ENCODE data around the gene SH2D7. TPM values are rescaled to one million over a fixed set of nuclear protein-coding genes. Genes with fewer than 3 reads are reported as not detected.

Gene SH2D7
- total RNA-seq, 2 donors from 2014 or later = not detected

DNA sequence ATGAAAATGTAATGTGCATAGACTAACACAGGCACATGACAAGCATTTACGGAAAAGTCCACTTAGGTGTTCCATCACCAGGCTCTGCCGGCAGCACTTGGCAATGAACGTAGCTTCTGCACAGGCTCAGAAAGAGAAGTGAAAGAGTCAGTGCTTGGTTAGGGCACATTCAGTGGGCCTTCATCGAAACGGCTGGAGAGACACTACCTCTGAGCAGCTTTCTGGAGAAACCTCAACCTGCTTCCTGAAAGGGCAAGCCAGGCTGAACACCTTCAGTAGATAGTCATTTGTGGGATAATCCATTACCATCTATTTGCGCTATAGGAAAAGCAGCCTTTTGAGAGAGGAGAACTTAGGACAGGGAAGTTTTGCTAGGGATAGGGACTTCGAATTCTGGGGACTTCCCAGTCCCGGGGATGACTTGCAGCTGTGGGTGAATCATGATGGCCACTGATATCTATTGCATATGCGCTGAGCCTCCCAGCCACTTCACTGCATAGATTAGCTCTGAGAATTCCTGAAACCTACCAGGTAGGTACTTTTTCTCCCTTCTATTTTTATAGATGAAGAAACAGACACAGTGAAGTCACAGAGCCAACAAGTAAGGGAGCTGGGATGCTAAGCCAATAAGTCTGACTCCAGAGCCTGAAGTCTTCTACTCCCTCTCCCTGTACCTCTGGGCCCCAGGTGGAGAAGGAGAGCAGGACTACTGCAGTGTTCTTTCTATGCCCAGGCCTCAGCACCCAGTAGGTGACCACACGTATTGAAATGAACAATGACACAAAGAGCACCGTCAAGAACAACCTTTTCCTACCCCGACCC is 4.2 kb upstream of the SH2D7 start:
- H3K4me3 Mint-ChIP-seq = no peak overlapping the region
- no peak overlapping the region for H3K27ac Mint-ChIP-seq

DNA sequence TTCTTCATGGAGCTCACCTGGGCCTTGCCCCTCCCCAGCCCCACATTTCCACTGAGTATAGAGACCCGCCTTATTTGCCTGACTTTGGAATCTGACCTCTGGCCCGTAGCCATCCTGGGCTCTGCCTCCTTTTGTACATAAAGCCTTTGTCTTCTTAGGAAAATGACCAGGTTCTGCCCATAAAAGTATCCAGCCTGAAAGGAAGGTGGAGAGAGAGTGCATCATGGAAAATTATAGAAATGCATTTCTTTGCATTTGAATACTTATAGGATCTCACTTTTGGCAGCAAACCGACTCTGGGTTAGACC is 3.6 kb upstream of the SH2D7 start:
- H3K9me3 Mint-ChIP-seq = no peaks in the 10 kb centered on the region
- DNase-seq = no peak
- no peak overlapping the region for H3K27ac Mint-ChIP-seq
- ATAC-seq (replicated peaks in 1 of 2) = no peak
- no peaks in the 10 kb centered on the region for H3K27me3 Mint-ChIP-seq (ENCODE audit: low read depth)
- H3K4me1 Mint-ChIP-seq (ENCODE audit: low read depth) = peaks cover 13% of the 10 kb centered on the region
- H3K36me3 Mint-ChIP-seq (ENCODE audit: insufficient read depth in 2 of 2) = no peaks in the 10 kb centered on the region
- no peak overlapping the region for H3K4me3 Mint-ChIP-seq

More for the DNA sequence above, 4.2 kb upstream of the SH2D7 start:
- Mint-ChIP-seq H3K9me3 (no peaks in the 10 kb centered on the region), H3K36me3 (ENCODE audit: insufficient read depth in 2 of 2) (no peaks in the 10 kb centered on the region), H3K27me3 (ENCODE audit: low read depth) (no peaks in the 10 kb centered on the region), H3K4me1 (ENCODE audit: low read depth) (peaks cover 14% of the 10 kb centered on the region)
- no peak for ATAC-seq (replicated peaks in 1 of 2)
- no peak for DNase-seq

DNA sequence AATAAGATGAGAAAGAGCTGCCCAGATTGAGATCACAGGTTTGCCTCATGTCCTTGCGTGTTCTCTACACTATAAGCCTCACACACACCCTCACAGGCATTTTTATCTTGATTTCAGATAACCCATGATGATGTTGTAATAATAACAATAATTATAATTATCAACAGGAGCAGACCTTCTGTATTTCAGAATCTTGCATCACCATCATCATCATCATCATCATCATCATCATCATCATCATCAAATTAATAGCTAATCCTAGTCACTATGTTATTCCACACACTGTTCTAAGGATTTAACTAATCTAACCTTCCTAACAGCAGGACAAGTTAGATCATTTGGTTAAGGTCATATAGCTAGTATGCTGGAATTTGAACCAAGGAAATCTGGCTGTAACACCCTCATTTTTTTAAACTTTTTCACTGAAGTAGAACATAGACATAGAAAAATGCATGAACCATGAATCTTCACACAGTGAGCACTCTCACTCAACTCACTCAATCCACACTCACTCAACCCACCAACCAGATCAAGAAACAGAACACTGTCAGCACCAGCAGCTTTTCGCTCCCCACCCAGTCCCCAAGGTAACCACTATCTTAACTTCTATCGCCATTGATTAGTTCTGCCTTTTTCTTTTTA is 1.8 kb upstream of the SH2D7 start:
- H3K9me3 Mint-ChIP-seq = no peaks in the 10 kb centered on the region
- H3K36me3 Mint-ChIP-seq (ENCODE audit: insufficient read depth in 2 of 2) = no peaks in the 10 kb centered on the region
- ATAC-seq (replicated peaks in 1 of 2) (no peak), DNase-seq (no peak)
- no peaks in the 10 kb centered on the region for H3K27me3 Mint-ChIP-seq (ENCODE audit: low read depth)
- H3K27ac Mint-ChIP-seq = no peak overlapping the region
- H3K4me3 Mint-ChIP-seq = no peak overlapping the region
- H3K4me1 Mint-ChIP-seq (ENCODE audit: low read depth) = peaks cover 11% of the 10 kb centered on the region

DNA sequence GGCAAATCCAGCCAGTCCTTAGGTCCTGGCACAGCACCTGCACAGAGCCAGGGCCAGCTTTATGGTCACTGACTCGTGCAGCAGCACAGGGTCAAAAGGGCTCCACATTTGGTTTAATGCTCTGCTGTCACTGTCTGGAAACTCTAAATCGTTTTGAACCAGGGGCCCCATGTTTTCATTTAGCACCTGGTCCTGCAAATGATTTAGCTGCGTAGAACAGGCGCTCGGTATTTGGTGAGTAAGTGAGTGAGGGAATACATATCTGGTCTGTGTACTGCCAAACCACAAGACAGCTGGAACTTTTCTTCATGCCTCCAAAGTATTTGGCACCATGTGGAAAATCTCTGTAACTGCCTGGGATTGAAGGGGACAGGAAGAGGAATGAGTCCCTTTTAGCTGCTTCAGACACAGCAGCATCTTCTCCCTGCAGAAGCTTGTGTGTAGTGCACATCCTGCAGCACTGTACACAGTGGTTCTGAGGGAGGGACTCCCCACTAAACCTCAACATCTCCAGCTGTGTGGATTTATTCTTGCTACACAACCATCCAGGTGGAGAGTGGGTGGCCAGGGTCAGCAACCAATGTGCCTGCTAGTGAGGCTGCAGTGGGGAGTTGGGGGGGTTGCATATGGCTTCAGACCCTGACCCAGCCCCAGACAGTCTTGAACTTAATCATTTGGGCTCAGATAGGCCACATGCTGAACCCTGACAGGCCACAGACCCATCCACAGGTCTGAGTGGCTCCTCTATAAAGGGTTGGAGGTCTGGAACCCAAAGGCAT is 1.1 kb downstream of the SH2D7 start:
- no peaks in the 10 kb centered on the region for H3K36me3 Mint-ChIP-seq (ENCODE audit: insufficient read depth in 2 of 2)
- H3K9me3 Mint-ChIP-seq = no peaks in the 10 kb centered on the region
- no peaks in the 10 kb centered on the region for H3K27me3 Mint-ChIP-seq (ENCODE audit: low read depth)
- H3K27ac Mint-ChIP-seq = no peak overlapping the region
- DNase-seq (no peak), ATAC-seq (replicated peaks in 1 of 2) (no peak)
- H3K4me3 Mint-ChIP-seq = no peak overlapping the region
- peaks cover 3% of the 10 kb centered on the region for H3K4me1 Mint-ChIP-seq (ENCODE audit: low read depth)

DNA sequence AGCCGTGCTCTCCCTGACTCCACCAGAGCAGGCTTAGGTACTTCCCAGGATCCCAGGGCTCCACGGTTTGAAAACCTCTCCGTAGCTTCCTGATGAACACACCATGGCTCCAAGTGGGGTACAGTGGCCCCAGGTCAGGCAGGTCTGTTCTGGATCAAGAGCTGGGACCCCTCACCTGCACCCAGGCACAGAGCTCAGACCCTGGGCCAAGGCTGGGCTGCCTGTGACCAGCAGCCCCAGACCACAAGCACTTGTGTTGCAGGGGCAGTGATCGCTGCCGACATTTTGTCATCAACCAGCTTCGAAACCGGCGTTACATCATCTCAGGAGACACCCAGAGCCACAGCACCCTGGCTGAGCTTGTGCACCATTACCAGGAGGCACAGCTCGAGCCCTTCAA is 5.3 kb downstream of the SH2D7 start:
- no peaks in the 10 kb centered on the region for H3K36me3 Mint-ChIP-seq (ENCODE audit: insufficient read depth in 2 of 2)
- H3K4me3 Mint-ChIP-seq = no peak overlapping the region
- H3K27me3 Mint-ChIP-seq (ENCODE audit: low read depth) = no peaks in the 10 kb centered on the region
- ATAC-seq (replicated peaks in 1 of 2) (no peak), DNase-seq (no peak)
- no peaks in the 10 kb centered on the region for H3K4me1 Mint-ChIP-seq (ENCODE audit: low read depth)
- no peak overlapping the region for H3K27ac Mint-ChIP-seq
- no peaks in the 10 kb centered on the region for H3K9me3 Mint-ChIP-seq

DNA sequence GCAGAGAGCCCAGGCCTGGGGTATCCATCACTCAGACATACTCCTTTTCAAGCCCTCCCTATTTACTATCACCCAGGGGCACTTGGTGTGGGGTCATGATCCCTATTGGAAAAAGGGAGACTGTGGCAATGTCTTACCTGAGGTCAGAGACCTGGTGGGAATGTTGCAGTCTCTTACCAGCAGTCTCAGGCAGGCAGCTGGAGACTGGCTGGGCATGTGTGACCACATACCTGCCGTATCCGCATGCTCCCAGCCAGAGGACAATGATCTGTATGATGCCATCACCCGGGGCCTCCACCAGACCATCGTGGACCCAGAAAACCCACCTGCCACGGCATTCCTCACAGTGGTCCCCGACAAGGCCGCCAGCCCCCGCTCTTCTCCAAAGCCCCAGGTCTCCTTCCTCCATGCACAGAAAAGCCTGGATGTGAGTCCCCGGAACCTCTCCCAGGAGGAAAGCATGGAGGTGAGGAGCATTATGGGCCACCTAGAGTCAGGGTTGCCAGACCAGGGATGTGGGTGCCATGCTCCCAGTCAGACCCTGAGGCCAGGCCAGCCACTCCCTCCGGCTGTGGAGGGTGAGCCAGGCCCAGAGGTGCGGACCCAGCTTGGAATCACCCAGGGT is 5.9 kb downstream of the SH2D7 start:
- no peaks in the 10 kb centered on the region for H3K27me3 Mint-ChIP-seq (ENCODE audit: low read depth)
- DNase-seq (no peak), ATAC-seq (replicated peaks in 1 of 2) (no peak)
- H3K4me1 Mint-ChIP-seq (ENCODE audit: low read depth) = peaks cover 5% of the 10 kb centered on the region
- no peaks in the 10 kb centered on the region for H3K36me3 Mint-ChIP-seq (ENCODE audit: insufficient read depth in 2 of 2)
- no peak overlapping the region for H3K27ac Mint-ChIP-seq
- no peaks in the 10 kb centered on the region for H3K9me3 Mint-ChIP-seq
- no peak overlapping the region for H3K4me3 Mint-ChIP-seq

DNA sequence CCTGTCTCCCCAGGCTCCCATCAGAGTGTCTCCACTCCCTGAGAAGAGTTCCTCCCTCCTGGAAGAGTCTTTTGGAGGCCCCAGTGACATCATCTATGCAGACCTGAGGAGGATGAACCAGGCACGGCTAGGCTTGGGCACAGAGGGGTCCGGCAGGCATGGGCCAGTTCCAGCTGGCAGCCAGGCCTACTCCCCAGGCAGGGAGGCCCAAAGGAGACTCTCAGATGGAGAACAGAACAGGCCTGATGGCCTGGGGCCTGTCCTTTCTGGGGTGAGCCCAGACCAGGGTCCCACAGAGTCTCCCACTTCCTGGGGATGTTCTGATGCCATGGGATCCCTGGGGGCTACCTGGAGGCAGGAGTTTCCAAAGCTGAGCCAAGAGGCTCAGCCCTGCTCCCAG is 8.5 kb downstream of the SH2D7 start:
- ATAC-seq (replicated peaks in 1 of 2) (no peak), DNase-seq (no peak)
- Mint-ChIP-seq H3K27ac (no peak overlapping the region), H3K4me1 (ENCODE audit: low read depth) (peaks cover 32% of the 10 kb centered on the region), H3K36me3 (ENCODE audit: insufficient read depth in 2 of 2) (no peaks in the 10 kb centered on the region), H3K27me3 (ENCODE audit: low read depth) (no peaks in the 10 kb centered on the region), H3K9me3 (no peaks in the 10 kb centered on the region), H3K4me3 (no peak overlapping the region)

DNA sequence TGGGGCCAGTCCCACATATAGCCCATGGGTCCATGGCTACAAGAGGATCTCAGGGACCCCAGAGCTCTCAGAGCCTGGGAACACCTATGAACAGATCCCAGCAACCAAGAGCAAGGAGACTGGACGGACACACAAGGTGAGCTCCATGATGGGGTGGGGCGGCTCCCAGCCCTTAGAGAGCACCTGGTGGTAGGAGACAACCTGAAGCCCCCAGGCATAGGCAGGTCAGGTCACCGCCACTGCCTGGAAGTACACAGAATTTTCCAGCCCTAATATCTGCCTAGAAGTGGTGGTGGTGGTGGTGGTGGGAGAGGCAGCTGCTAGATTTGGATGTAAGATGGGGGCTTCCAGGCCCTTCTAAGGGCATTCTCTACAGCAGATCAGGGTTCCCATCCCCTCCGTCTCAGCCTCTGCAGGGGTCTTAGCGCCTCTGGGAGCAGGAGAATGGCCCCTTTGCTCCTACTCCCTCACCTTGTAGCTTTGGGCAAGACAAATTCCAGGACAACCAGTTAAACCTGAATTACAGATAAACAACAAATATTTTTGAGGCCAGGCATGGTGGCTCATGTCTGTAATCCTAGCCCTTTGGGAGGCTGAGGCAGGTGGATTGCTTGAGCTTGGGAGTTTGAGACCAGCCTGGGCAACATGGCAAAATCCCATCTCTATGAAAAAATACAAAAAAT is 9.2 kb downstream of the SH2D7 start:
- peaks cover 35% of the 10 kb centered on the region for H3K4me1 Mint-ChIP-seq (ENCODE audit: low read depth)
- ATAC-seq (replicated peaks in 1 of 2) = no peak
- no peak overlapping the region for H3K27ac Mint-ChIP-seq
- no peaks in the 10 kb centered on the region for H3K27me3 Mint-ChIP-seq (ENCODE audit: low read depth)
- H3K4me3 Mint-ChIP-seq = no peak overlapping the region
- no peaks in the 10 kb centered on the region for H3K36me3 Mint-ChIP-seq (ENCODE audit: insufficient read depth in 2 of 2)
- no peaks in the 10 kb centered on the region for H3K9me3 Mint-ChIP-seq
- DNase-seq = no peak

DNA sequence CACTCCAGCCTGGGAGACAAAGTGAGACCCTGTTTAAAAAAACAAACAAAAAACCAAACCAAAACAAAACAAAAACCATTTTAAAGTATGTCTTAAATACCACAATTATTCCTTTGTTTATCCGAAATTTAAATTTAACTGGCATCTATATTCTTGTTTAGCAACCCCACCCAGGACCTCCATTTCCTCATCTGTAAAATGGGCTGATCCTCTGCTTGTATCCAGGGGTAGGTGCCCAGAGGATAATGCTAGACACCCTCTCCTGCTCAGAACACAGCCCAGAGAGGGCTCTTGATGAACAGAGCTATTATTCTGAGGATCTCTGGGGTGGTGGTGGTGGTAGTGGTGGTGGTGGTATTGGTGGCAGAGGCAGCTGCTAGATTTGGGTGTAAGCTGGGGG is 9.8 kb downstream of the SH2D7 start:
- Mint-ChIP-seq H3K27me3 (ENCODE audit: low read depth) (no peaks in the 10 kb centered on the region), H3K4me1 (ENCODE audit: low read depth) (peaks cover 35% of the 10 kb centered on the region), H3K4me3 (no peak overlapping the region), H3K9me3 (no peaks in the 10 kb centered on the region), H3K36me3 (ENCODE audit: insufficient read depth in 2 of 2) (no peaks in the 10 kb centered on the region), H3K27ac (no peak overlapping the region)
- no peak for DNase-seq
- ATAC-seq (replicated peaks in 1 of 2) = no peak

DNA sequence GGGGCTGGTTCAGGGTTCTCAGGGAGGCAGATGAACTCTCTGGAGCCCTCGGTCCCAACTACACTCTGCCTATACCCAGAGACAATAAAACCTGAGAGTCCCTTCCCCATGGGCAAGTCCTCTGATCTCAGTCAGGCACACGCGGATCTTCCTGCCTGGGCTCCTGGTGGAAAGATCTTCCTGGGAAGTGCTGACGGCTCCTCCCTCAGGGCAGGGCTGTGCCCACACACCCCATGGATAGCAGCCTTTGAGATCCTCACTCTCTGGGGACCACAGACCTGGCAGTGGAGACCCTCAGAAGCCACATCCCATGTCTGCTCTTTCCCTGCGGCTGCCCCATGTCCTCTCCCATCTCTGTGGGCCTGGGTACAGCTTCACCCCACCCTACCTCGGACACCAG is 10.4 kb downstream of the SH2D7 start:
- no peak overlapping the region for H3K27ac Mint-ChIP-seq
- H3K27me3 Mint-ChIP-seq (ENCODE audit: low read depth) = no peaks in the 10 kb centered on the region
- H3K4me1 Mint-ChIP-seq (ENCODE audit: low read depth) = peaks cover 39% of the 10 kb centered on the region
- no peak for DNase-seq
- no peaks in the 10 kb centered on the region for H3K36me3 Mint-ChIP-seq (ENCODE audit: insufficient read depth in 2 of 2)
- ATAC-seq (replicated peaks in 1 of 2) = no peak
- no peak overlapping the region for H3K4me3 Mint-ChIP-seq
- H3K9me3 Mint-ChIP-seq = no peaks in the 10 kb centered on the region

DNA sequence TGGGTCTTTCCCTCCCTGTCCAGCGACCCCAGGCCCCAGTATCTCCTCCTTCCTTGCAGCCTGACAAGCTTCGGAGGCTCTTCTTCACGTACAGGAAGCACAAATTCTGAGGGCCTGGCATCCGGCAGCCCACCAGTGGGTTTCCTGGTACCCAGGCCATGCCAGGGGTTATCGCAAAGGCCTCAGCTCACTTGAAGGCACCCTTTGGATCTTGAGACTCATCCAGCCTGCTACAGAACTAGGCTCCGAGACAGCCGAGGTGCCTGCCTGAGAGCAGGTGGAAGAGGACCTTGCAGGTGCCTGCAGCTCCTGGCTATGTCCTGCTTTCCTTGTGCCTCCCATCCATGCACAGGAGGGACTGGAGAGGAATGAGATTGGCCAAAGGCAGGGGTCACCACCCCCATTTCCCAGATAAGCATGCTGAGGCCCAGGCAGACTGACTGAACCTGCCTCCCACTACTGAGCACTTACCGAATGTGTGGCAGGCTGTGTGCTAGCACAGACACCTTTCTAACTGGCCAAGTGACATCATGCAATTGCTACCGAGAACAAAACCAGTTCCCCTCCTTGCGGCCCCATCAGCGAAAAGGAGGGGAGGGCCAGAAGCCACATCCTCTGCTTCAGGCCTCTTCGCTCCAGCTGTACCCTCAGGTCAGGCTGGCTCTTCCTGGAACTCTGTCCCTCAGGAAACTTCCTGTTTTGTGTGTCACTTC is 11.2 kb downstream of the SH2D7 start:
- Mint-ChIP-seq H3K27me3 (ENCODE audit: low read depth) (no peaks in the 10 kb centered on the region), H3K36me3 (ENCODE audit: insufficient read depth in 2 of 2) (no peaks in the 10 kb centered on the region), H3K27ac (peak overlapping the region; percentile 94), H3K4me3 (peak overlapping the region; percentile 64 to 69), H3K9me3 (no peaks in the 10 kb centered on the region), H3K4me1 (ENCODE audit: low read depth) (peaks cover 46% of the 10 kb centered on the region)
- DNase-seq = peak; percentile 77 to 78
- ATAC-seq (replicated peaks in 1 of 2) = peak; percentile 88

DNA sequence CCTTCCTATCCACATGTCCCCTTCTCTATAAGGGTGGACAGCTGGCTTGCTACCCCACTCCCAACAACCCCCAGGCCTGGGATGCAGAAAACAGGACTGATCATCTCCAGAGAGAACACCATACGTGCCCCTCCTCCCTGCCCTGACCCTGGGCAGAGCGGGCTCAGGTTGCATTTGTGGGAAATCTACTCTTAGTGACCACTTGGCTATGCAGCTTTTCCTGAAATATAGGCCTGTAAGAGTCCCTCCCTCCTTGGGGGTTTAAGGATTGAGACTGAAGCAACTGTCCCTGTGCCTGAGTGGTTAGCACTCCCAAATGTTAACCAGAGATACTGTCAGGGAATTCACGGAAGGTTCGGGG is 11.7 kb downstream of the SH2D7 start:
- DNase-seq (no peak), ATAC-seq (replicated peaks in 1 of 2) (peak in 1 of 2 donors; percentile 29)
- peak overlapping the region; percentile 94 for H3K27ac Mint-ChIP-seq
- no peaks in the 10 kb centered on the region for H3K36me3 Mint-ChIP-seq (ENCODE audit: insufficient read depth in 2 of 2)
- H3K4me3 Mint-ChIP-seq = peak overlapping the region; percentile 64 to 69
- H3K9me3 Mint-ChIP-seq = no peaks in the 10 kb centered on the region
- peaks cover 46% of the 10 kb centered on the region for H3K4me1 Mint-ChIP-seq (ENCODE audit: low read depth)
- no peaks in the 10 kb centered on the region for H3K27me3 Mint-ChIP-seq (ENCODE audit: low read depth)

Data from activated T-cell treated with anti-CD3 and anti-CD28 coated beads, Interleukin-2, amount 50 U/mL, for 72 hours (primary cell).